Suprapubic skin (tissue), 2 donors: ENCODE results near the gene ST6GAL2.

ENCODE experiments used
- EP300 ChIP-seq: sonication (generic); formaldehyde crosslinking; IDR thresholded peaks from one replicate; pipeline ENCODE4 v1.6.1; 2017; ENCODE audit warnings: antibody characterized with exemption
- POLR2A ChIP-seq, 2 donors: fragments of 450-650 bp; IDR thresholded peaks; one replicate each; pipeline ENCODE4 v1.6.1; 2017; ENCODE audit warnings: antibody characterized with exemption in 2 of 2, mild to moderate bottlenecking in 2 of 2, moderate library complexity in 2 of 2

- TF ChIP-seq POLR2A (IDR thresholded peaks at IDR 0.05) (no peak), EP300 (no peak)
Measured at GRCh38 chr2:106825161-106825560, 60.8 kb downstream of the ST6GAL2 start.
